GM12878 (cell line): ENCODE data around the gene GJB6. TPM values are rescaled to one million over a fixed set of nuclear protein-coding genes. Genes with fewer than 3 reads are reported as not detected.

Source experiments
- ATAC-seq: fragments of 200-7000 bp; cut with Tn5 transposase; 3 replicates; pipeline ENCODE4 v1.9.1; 2020; ENCODE audit warnings: mild to moderate bottlenecking, moderate library complexity
- BruUV-seq: library from RNA; stranded (reverse); fragments of 400-500 nt; replicated peaks from 2 replicates; lab custom pipeline; 2021; lab: Mats Ljungman, UMichigan
- CTCF ChIA-PET: fragments of 300-600 bp; sonication (Branson Sonifier 250); formaldehyde crosslinking; extraction: SDS; loops from one replicate; lab custom pipeline; 2021; ENCODE audit warnings: inconsistent platforms; lab: Yijun Ruan, JAX
- POLR2A ChIA-PET: fragments of 350-600 bp; formaldehyde crosslinking; extraction: SDS; loops from one replicate; lab custom pipeline; 2021; ENCODE audit warnings: inconsistent platforms; lab: Charles Lee
- RAD21 ChIA-PET: fragments of 300-600 bp; sonication (Branson Sonifier 250); formaldehyde crosslinking; loops from one replicate; lab custom pipeline; 2023; ENCODE audit warnings: antibody characterized with exemption; ENCODE audit not compliant: unreplicated experiment; lab: Charles Lee
- SMC1A ChIA-PET: fragments of 300-600 bp; sonication (Branson Sonifier 250); formaldehyde crosslinking; loops from one replicate; lab custom pipeline; 2023; ENCODE audit not compliant: unreplicated experiment, uncharacterized antibody; lab: Charles Lee
- DNase-seq: peaks from one replicate; pipeline ENCODE4 v3.0.0-alpha.2; 2011; ENCODE audit warnings: low read depth, low spot score
- FAIRE-seq: peaks from 3 replicates; lab custom pipeline; 2011; peaks lifted over from hg19 to GRCh38; lab: Jason Lieb, UNC
- H2AFZ ChIP-seq: 2 replicates; pipeline ENCODE4 v1.6.0; 2011; ENCODE audit warnings: low read depth, low read length, control low read depth; ENCODE audit not compliant: control insufficient read depth
- H3K27ac ChIP-seq: 2 replicates; pipeline ENCODE4 v1.5.1; 2011; ENCODE audit warnings: control low read depth; ENCODE audit not compliant: control insufficient read depth, insufficient read depth
- H3K27me3 ChIP-seq, 2 experiments: replicated peaks in 1 of 2; 2 replicates each; pipeline versions ENCODE4 v1.6.0 to v1.6.1; 2011; ENCODE audit warnings: low read length in 1 of 2; ENCODE audit not compliant: control insufficient read depth in 2 of 2, insufficient read depth in 2 of 2
- H3K36me3 ChIP-seq, 2 experiments: 2 replicates each; pipeline ENCODE4 v1.5.1; 2011; ENCODE audit warnings: low read length in 1 of 2; ENCODE audit not compliant: control insufficient read depth in 2 of 2, insufficient read depth in 2 of 2
- H3K4me1 ChIP-seq: 2 replicates; pipeline ENCODE4 v1.6.1; 2011; ENCODE audit warnings: mild to moderate bottlenecking, low read length, moderate library complexity, mixed read lengths; ENCODE audit not compliant: control insufficient read depth, insufficient read depth
- H3K4me2 ChIP-seq: 2 replicates; pipeline ENCODE4 v1.6.0; 2011; ENCODE audit warnings: control low read depth; ENCODE audit not compliant: control insufficient read depth, insufficient read depth
- H3K4me3 ChIP-seq: fragments of 200-600 bp; sonication (generic); 2 replicates; pipeline ENCODE4 v1.5.1; 2016
- H3K79me2 ChIP-seq: 2 replicates; pipeline ENCODE4 v1.6.0; 2011; ENCODE audit warnings: low read length; ENCODE audit not compliant: control insufficient read depth, insufficient read depth
- H3K9ac ChIP-seq: 2 replicates; pipeline ENCODE4 v1.8.0; 2011; ENCODE audit warnings: low read length, control low read depth, mixed read lengths; ENCODE audit not compliant: control insufficient read depth, insufficient read depth
- H3K9me3 ChIP-seq: replicated peaks from 3 replicates; pipeline ENCODE4 v1.5.1; 2011; ENCODE audit warnings: mild to moderate bottlenecking, low read length; ENCODE audit not compliant: control insufficient read depth, insufficient read depth
- H4K20me1 ChIP-seq: 2 replicates; pipeline ENCODE4 v1.6.0; 2011; ENCODE audit not compliant: control insufficient read depth, insufficient read depth
- BHLHE40 ChIP-seq, 2 experiments: fragments of 450-650 bp in 1 of 2; IDR thresholded peaks; 2 replicates each; pipeline ENCODE4 v1.6.1; 2011 to 2017; ENCODE audit warnings: low read depth in 2 of 2, borderline replicate concordance in 1 of 2, improper control_type of control experiment in 1 of 2, low read length in 1 of 2, mild to moderate bottlenecking in 1 of 2
- CEBPB ChIP-seq, 2 experiments: fragments of 150-350 bp in 1 of 2; IDR thresholded peaks; 2 replicates each; pipeline ENCODE4 v1.6.1; 2012 to 2014; ENCODE audit warnings: low read depth in 2 of 2, low read length in 2 of 2, borderline replicate concordance in 1 of 2, inconsistent platforms in 1 of 2
- CTCF ChIP-seq, 3 experiments: IDR thresholded peaks in 2 of 3; conservative IDR thresholded peaks in 1 of 3; 2 replicates each; pipeline ENCODE4 v1.5.1; 2011; ENCODE audit warnings: low read depth in 3 of 3, low read length in 3 of 3, mild to moderate bottlenecking in 3 of 3, control low read depth in 2 of 3, moderate library complexity in 2 of 3, inconsistent platforms in 1 of 3, mixed read lengths in 1 of 3; ENCODE audit not compliant: control insufficient read depth in 2 of 3, insufficient read depth in 1 of 3; ENCODE audit errors: extremely low read depth in 1 of 3
- FOXM1 ChIP-seq: IDR thresholded peaks from 2 replicates; pipeline ENCODE4 v1.6.1; 2012; ENCODE audit warnings: low read depth, mild to moderate bottlenecking, inconsistent platforms, low read length, moderate library complexity
- LARP7 ChIP-seq: fragments of 450-650 bp; IDR thresholded peaks from 2 replicates; pipeline ENCODE4 v1.6.1; 2017; ENCODE audit warnings: mild to moderate bottlenecking
- MEF2B ChIP-seq: fragments of 450-650 bp; IDR thresholded peaks from 2 replicates; pipeline ENCODE4 v1.6.1; 2018; ENCODE audit warnings: mild to moderate bottlenecking, moderate library complexity; ENCODE audit not compliant: partially characterized antibody, poor library complexity, severe bottlenecking
- PAX5 ChIP-seq: IDR thresholded peaks from 2 replicates; pipeline ENCODE4 v1.6.1; 2011; ENCODE audit warnings: low read depth, low read length, borderline replicate concordance
- PKNOX1 ChIP-seq: fragments of 450-650 bp; IDR thresholded peaks from 2 replicates; pipeline ENCODE4 v1.6.1; 2016; ENCODE audit warnings: mild to moderate bottlenecking
- RAD21 ChIP-seq: IDR thresholded peaks from 2 replicates; pipeline ENCODE4 v1.6.1; 2011; ENCODE audit warnings: mild to moderate bottlenecking, low read depth, low read length, moderate library complexity; ENCODE audit not compliant: insufficient read depth
- SMC3 ChIP-seq: IDR thresholded peaks from 2 replicates; pipeline ENCODE4 v1.6.1; 2011; ENCODE audit warnings: low read length, improper control_type of control experiment, borderline replicate concordance
- ZNF384 ChIP-seq: IDR thresholded peaks from 2 replicates; pipeline ENCODE4 v1.6.1; 2012; ENCODE audit warnings: low read depth, mild to moderate bottlenecking, low read length, improper control_type of control experiment, borderline replicate concordance
- WGBS: methylation state at CpG from one replicate; pipeline ENCODE4 v1.1.6; 2016; ENCODE audit warnings: low lambda C conversion rate; ENCODE audit not compliant: insufficient replicate concordance, insufficient coverage; ENCODE audit errors: missing lambda C conversion rate; 5-methylcytosine and 5-hydroxymethylcytosine counted together
- in situ Hi-C: fragments of 300-500 bp; cut with MboI; formaldehyde crosslinking; loops from 9 replicates; pipeline ENCODE4 v1.14.3; 2018; ENCODE audit warnings: mixed read lengths
- intact Hi-C: fragments of 100-400 bp; cut with micrococcal nuclease; formaldehyde crosslinking; loops from one replicate; pipeline ENCODE4 v1.14.2; 2022; ENCODE audit not compliant: unreplicated experiment
- polyA plus RNA-seq, 11 experiments: library from polyadenylated mRNA; depleted of rRNA in 4 of 11; unstranded in 6 of 11; stranded (reverse) in 5 of 11; fragments of >200 nt; fragmentation: Nextera tagmentation in 4 of 11; fragmentation: Illumina TruSeq in 1 of 11; extraction: Ambion mirVana in 4 of 11; extraction: Trizol in 1 of 11; gene quantifications; 1 replicate in 1 of 11; 2 replicates in 10 of 11; pipeline versions ENCODE4 v1.2.1 to v1.2.3, GENCODE V29; 2011 to 2016; ENCODE audit warnings: inconsistent platforms in 2 of 11, missing spikeins in 2 of 11, low read depth in 1 of 11
- total RNA-seq, 4 experiments: library from RNA; depleted of rRNA in 3 of 4; stranded (reverse); fragments of >200 nt in 3 of 4; fragmentation: Illumina TruSeq in 1 of 4; extraction: Trizol in 1 of 4; gene quantifications; 2 replicates each; pipeline versions ENCODE4 v1.2.1 to v1.2.3, GENCODE V29; 2013 to 2021

Gene GJB6
- total and polyA plus RNA-seq, 10 of the 15 experiments (the other 5 are each of a cell fraction or from before 2014, with no cell fraction given): 0.03 TPM; not detected in 9

GRCh38 chr13:20182231-20182846 is 49.8 kb downstream of the GJB6 start:
- DNase-seq (peak; percentile 35), FAIRE-seq (peak; percentile 94), ATAC-seq (peak; percentile 97)
- intact Hi-C loops: loop anchor here (1.0 kb wide), 2 partner anchors 307 to 743 kb away; no protein-coding TSS in a partner anchor
- no peak overlapping the region for H3K9ac ChIP-seq
- WGBS: 20% methylated on average over 5 of the region's 5 CpGs
- ChIA-PET POLR2A (no interaction called here), CTCF (interaction anchor here (0.6 to 9.6 kb wide), 4 partner anchors 13 to 310 kb away, joined by 3 to 67 read pairs (median 10); no protein-coding TSS in a partner anchor), RAD21 (interaction anchor here (1.2 to 1.5 kb wide), 2 partner anchors 9 to 743 kb away, joined by 3 read pairs; no protein-coding TSS in a partner anchor), SMC1A (interaction anchor here (0.9 kb wide), 1 partner anchor 305 kb away, joined by 3 read pairs; no protein-coding TSS in a partner anchor)
- H3K36me3 ChIP-seq: no peaks in the 10 kb centered on the region
- H2AFZ ChIP-seq: no peak overlapping the region
- H4K20me1 ChIP-seq: no peaks in the 10 kb centered on the region
- no peaks in the 10 kb centered on the region for H3K9me3 ChIP-seq
- no peak overlapping the region for H3K4me3 ChIP-seq
- H3K4me2 ChIP-seq: no peak overlapping the region
- BruUV-seq: no TSS peak
- TF ChIP-seq MEF2B (peak; percentile 84), SMC3 (peak; percentile 89), BHLHE40 (IDR thresholded peaks at IDR 0.05; ENCODE audit: borderline replicate concordance in 1 of 2, low read depth in 2 of 2, low read length in 1 of 2) (0 out of 4 replicates have a peak, but pooled peaks of 1 of the 2 experiments have one; percentile 27), CTCF (IDR thresholded peaks at IDR 0.05 in 2 of 3, conservative IDR thresholded peaks at IDR 0.05 in 1 of 3; ENCODE audit: control insufficient read depth in 2 of 3, extremely low read depth in 1 of 3, insufficient read depth in 1 of 3, low read depth in 3 of 3, low read length in 3 of 3) (peak; percentile 76 to 85 (median 85)), CEBPB (IDR thresholded peaks at IDR 0.05; ENCODE audit: borderline replicate concordance in 1 of 2, low read depth in 2 of 2, low read length in 2 of 2) (no peak), PAX5 (no peak), ZNF384 (no peak), RAD21 (peak; percentile 79), LARP7 (no peak), PKNOX1 (no peak), FOXM1 (no peak)
- H3K79me2 ChIP-seq: no peaks in the 10 kb centered on the region
- in situ Hi-C loops: loop anchor here (5.0 to 25.0 kb wide), 2 partner anchors 655 to 740 kb away; no protein-coding TSS in a partner anchor
- no peak overlapping the region for H3K27ac ChIP-seq
- no peaks in the 10 kb centered on the region for H3K4me1 ChIP-seq
- no peaks in the 10 kb centered on the region for H3K27me3 ChIP-seq
